Measurements from ENCODE around the gene CYP26B1.

DNA sequence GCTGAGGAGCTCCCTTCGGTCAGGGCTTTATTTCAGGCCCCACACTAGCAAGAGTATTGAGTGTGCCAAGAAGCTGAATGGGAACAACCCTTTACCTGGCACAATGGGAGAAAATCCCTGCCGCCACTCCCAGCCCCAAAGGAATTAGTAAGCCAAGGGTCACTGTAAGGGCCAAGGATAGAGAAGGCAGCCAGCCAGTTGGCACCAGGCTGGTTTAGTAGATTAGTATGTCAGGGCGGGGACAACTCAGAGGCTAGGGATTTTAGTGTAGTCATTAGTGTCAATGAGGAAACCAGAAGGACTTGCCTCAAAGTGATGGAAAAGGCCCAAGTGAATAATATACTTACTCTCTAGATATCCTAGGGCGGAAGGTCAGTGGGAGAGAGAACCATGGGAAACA lies 34.9 kb upstream of the CYP26B1 start:
- TF ChIP-seq, protein P1, sequence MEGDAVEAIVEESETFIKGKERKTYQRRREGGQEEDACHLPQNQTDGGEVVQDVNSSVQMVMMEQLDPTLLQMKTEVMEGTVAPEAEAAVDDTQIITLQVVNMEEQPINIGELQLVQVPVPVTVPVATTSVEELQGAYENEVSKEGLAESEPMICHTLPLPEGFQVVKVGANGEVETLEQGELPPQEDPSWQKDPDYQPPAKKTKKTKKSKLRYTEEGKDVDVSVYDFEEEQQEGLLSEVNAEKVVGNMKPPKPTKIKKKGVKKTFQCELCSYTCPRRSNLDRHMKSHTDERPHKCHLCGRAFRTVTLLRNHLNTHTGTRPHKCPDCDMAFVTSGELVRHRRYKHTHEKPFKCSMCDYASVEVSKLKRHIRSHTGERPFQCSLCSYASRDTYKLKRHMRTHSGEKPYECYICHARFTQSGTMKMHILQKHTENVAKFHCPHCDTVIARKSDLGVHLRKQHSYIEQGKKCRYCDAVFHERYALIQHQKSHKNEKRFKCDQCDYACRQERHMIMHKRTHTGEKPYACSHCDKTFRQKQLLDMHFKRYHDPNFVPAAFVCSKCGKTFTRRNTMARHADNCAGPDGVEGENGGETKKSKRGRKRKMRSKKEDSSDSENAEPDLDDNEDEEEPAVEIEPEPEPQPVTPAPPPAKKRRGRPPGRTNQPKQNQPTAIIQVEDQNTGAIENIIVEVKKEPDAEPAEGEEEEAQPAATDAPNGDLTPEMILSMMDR (IDR thresholded peaks at IDR 0.05; ENCODE audit: control extremely low read depth in 1 of 3, insufficient read depth in 1 of 3, low read depth in 1 of 3, low read length in 3 of 3) = no peak
- TF ChIP-seq CBX5 (IDR thresholded peaks at IDR 0.05; ENCODE audit: low read depth, low read length) (no peak), RAD21 (IDR thresholded peaks at IDR 0.05 in 1 of 2, conservative IDR thresholded peaks at IDR 0.05 in 1 of 2; ENCODE audit: low read depth in 2 of 2, low read length in 2 of 2) (no peak), EP300 (IDR thresholded peaks at IDR 0.05; ENCODE audit: borderline replicate concordance in 1 of 2, low read depth in 2 of 2, low read length in 2 of 2) (no peak), CEBPB (IDR thresholded peaks at IDR 0.05; ENCODE audit: low read depth, low read length) (no peak), BACH1 (IDR thresholded peaks at IDR 0.05; ENCODE audit: low read length) (no peak), JUN (IDR thresholded peaks at IDR 0.05; ENCODE audit: low read depth, low read length) (no peak), TAF1 (IDR thresholded peaks at IDR 0.05; ENCODE audit: low read depth, low read length) (no peak), BRCA1 (IDR thresholded peaks at IDR 0.05; ENCODE audit: low read depth, low read length) (no peak), GTF2F1 (IDR thresholded peaks at IDR 0.05; ENCODE audit: borderline replicate concordance, low read depth, low read length) (no peak), SP1 (IDR thresholded peaks at IDR 0.05; ENCODE audit: low read depth, low read length) (no peak), CREB1 (IDR thresholded peaks at IDR 0.05) (no peak)
- TF ChIP-seq, protein P2, sequence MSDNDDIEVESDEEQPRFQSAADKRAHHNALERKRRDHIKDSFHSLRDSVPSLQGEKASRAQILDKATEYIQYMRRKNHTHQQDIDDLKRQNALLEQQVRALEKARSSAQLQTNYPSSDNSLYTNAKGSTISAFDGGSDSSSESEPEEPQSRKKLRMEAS (IDR thresholded peaks at IDR 0.05) = no peak

All from H1 (cell line).